Measurements from ENCODE around the gene F2R. TPM values are rescaled to one million over a fixed set of nuclear protein-coding genes. Genes with fewer than 3 reads are reported as not detected.
"Not testable (repeated sequence)": the region's sequence is repeated elsewhere in the genome, so short reads cannot be mapped to it uniquely, and the experiment has no call there.

Gene F2R
- total RNA-seq, 1 donor from 2014 or later = 38.6 TPM

DNA sequence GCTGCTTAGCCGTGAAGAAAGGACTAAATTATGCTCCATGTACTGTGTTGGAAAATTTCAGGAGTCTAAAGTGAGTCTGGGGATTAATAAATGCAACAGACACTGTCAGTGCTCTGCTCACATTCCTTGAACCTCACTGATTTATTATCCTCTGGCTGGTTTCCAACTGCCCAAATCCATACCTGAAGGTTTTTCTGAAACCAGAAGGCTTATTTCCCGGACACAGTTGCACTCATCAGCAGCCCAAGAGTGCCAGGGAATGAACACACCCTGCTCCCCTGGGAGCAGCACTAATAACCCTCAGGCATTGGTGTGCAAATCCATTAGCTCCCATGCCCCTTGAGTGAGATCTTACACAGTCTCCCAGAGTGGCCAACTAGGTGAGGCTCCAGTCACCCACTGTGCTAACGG, 38.7 kb downstream of the F2R start:
- TF ChIP-seq CTCF (IDR thresholded peaks at IDR 0.05) = no peak
- Histone ChIP-seq H3K27ac (no peak overlapping the region), H3K36me3 (no peaks in the 10 kb centered on the region), H3K27me3 (no peaks in the 10 kb centered on the region), H3K9me3 (no peaks in the 10 kb centered on the region), H3K4me3 (no peak overlapping the region), H3K4me1 (no peaks in the 10 kb centered on the region)
- intact Hi-C loops (cut with DNase I) = no loop called here
- ATAC-seq = no peak
- no peak for DNase-seq

- Histone ChIP-seq H3K27me3 (no peaks in the 10 kb centered on the region), H3K4me3 (no peak overlapping the region), H3K9me3 (no peaks in the 10 kb centered on the region), H3K27ac (no peak overlapping the region), H3K4me1 (no peaks in the 10 kb centered on the region), H3K36me3 (no peaks in the 10 kb centered on the region)
- ATAC-seq (no peak), DNase-seq (no peak)
- intact Hi-C loops (cut with DNase I) = no loop called here
- TF ChIP-seq CTCF (IDR thresholded peaks at IDR 0.05) = no peak
These were observed 40.1 kb downstream of the F2R start for GRCh38 chr5:76755779-76756637.

DNA sequence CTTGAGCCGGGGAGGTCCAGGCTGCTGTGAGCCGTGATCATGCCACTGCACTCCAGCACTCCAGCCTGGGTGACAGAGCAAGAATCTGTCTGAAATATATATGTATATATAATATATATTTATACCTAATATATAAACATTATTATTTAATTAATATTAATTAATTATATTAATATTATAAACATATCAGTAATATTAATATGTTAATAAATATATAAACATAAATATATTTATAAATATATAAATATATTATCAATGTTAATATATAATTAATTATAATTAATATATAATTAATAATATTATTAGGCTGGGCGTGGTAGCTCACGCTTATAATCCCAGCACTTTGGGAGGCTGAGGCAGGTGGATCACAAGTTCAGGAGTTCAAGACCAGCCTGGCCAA, 41.1 kb downstream of the F2R start:
- H3K27ac ChIP-seq = no peak overlapping the region
- DNase-seq (no peak), ATAC-seq (no peak)
- no peaks in the 10 kb centered on the region for H3K9me3 ChIP-seq
- H3K4me3 ChIP-seq = no peak overlapping the region
- TF ChIP-seq CTCF (IDR thresholded peaks at IDR 0.05) = no peak
- H3K36me3 ChIP-seq = no peaks in the 10 kb centered on the region
- intact Hi-C loops (cut with DNase I) = no loop called here
- H3K4me1 ChIP-seq = no peaks in the 10 kb centered on the region
- H3K27me3 ChIP-seq = no peaks in the 10 kb centered on the region

DNA sequence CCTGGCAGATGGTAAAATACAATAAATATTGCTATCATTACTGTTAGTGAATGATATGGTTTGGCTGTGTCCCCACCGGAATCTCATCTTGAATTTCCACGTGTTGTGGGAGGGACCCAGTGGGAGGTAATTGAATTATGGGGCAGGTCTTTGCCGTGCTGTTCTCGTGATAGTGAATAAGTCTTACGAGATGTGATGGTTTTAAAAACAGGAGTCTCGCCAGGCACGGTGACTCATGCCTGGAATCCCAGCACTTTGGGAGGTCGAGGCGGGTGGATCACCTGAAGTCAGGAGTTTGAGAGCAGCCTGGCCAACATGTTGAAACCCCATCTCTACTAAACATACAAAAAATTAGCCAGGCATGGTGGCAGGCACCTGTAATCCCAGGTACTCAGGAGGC, 45.2 kb downstream of the F2R start:
- H3K36me3 ChIP-seq; H3K27me3 ChIP-seq; H3K27ac ChIP-seq; DNase-seq; H3K9me3 ChIP-seq; H3K4me1 ChIP-seq; ATAC-seq; H3K4me3 ChIP-seq; intact Hi-C loops (cut with DNase I): not testable (repeated sequence)

DNA sequence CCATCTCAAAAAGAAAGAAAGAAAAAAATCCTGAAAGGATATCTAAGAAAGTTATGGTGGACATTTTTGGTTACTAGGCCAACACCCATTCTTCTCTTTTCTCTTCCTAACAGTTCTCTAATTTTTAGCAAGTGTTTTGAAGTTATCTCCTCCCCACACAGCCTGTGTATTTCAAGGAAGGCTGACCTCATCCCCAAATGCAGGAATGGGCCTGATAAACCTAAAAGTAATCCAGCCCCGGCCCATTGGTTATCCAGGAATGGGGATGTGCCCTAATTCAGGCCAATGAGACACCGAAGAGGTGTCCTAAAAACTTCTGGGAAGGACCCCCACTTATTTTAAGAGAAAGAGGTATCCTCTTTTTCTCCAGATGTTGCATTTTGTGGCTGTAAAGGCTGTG, 46.6 kb downstream of the F2R start:
- Histone ChIP-seq H3K27me3 (no peaks in the 10 kb centered on the region), H3K4me3 (no peak overlapping the region), H3K27ac (no peak overlapping the region), H3K9me3 (peaks cover 3% of the 10 kb centered on the region), H3K4me1 (no peaks in the 10 kb centered on the region), H3K36me3 (no peaks in the 10 kb centered on the region)
- no peak for TF ChIP-seq CTCF (IDR thresholded peaks at IDR 0.05)
- ATAC-seq = no peak
- intact Hi-C loops (cut with DNase I) = no loop called here
- no peak for DNase-seq

GRCh38 chr5:76763136-76763535, 47.2 kb downstream of the F2R start:
- Histone ChIP-seq H3K4me1 (no peaks in the 10 kb centered on the region), H3K27me3 (no peaks in the 10 kb centered on the region), H3K27ac (no peak overlapping the region), H3K4me3 (no peak overlapping the region), H3K36me3 (no peaks in the 10 kb centered on the region), H3K9me3 (peaks cover 3% of the 10 kb centered on the region)
- ATAC-seq = peak; percentile 45
- no peak for TF ChIP-seq CTCF (IDR thresholded peaks at IDR 0.05)
- intact Hi-C loops (cut with DNase I) = no loop called here
- DNase-seq = no peak

All from upper lobe of right lung (tissue), 1 donor.